HPDE6-E6E7 (cell line): Measurements from ENCODE around the gene ANKS1B.

Experiments used
- DNase-seq: peaks from one replicate; pipeline ENCODE4 v3.0.0; 2011; ENCODE audit warnings: missing footprints; ENCODE audit errors: extremely low spot score

ANKS1B gene

GRCh38 chr12:98771811-98772752, 1212.7 kb downstream of the ANKS1B start:
- DNase-seq = no peak

DNA sequence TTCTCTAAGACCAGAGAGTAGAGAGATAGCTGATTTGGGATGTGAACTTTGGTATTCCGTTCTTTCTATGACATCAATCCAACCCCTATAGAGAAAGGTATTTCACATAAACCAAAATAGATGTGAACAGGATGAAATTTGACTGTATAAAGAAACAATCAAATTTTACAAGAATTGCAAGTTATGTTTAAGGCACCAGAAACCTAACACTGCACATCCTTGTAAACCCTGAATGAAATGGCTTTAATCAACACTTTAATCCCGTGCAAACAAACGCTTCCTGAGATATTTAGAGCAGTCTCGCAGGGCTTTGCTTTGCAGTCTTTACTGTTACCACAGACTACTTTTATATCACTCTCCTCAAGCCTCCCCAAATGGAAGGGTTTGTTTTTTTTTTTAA, 1214.5 kb downstream of the ANKS1B start:
- no peak for DNase-seq

DNA sequence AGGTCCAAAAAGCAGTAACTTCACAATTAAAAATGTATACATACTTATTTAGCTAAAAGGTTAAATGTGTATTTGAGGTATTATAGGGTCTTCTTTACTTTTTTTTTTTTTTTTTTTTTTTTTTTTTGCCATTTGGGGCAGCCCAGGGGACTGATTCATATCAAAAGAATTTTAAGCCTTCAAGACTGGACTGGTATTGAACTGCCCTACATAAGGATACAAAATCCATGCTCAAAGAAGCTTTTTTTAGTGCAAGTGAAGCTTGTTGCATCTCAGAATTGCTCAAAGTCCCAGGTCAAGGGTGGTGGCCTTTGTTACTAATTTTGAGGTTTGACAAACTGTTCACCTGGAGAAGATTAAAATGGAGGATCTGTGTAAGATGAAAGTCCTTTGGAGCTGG, 1215.7 kb downstream of the ANKS1B start:
- DNase-seq = no peak

DNA sequence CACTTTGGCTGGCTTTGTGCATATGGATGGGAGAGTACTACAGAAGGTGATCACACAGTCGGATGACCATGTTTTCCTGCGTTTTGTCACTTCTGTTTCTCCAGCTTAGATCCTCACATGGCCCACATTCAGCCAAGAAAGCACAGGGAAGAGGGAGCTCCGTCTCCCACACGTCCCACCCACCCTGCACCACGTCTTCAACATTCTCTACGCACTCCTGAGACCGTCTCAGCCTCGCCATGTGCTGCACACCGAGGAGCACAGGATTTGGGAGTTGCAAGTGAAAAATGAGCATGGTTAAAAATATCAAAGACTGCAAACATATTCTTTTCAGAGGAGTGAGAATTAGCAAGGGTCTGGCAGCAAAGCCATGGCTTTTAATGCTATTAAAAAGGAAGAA, 1217.5 kb downstream of the ANKS1B start:
- no peak for DNase-seq

DNA sequence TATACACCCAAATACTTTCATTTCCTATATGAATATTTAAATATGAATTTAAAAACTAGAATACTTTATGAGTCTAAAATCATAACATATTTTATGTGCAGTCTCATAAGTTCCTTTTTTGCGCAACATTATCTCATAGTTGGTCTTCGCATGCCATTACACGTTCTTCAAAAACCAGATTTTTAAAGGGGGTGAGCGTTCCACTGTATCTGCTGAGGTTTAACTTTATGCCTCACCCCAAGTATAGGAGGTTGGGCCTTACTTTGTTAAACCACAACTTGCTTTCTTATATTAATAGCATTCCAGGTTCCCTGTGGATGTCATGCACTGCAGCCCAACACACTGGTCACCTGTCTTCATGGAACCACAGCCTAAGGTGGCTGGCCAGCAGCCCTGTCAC, 1221.1 kb downstream of the ANKS1B start:
- no peak for DNase-seq

DNA sequence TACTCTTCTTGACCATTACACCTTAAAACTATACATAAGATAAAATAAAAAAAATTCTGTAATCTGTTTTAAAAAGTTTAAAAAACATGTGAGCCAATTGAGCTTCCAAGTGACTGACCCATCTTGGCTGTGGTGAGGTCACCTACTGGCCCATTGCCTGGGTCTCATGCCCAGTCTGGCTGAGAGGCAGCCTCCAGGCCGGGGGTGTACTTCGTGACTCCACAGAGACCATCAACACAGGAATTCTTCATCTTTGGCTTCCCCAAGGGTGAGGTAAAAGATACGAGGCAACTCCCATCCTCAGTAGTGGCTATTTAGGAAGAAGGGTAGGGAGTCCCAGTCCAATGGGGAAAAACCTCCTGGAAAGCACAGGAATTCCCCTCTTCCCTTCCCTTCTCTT, 1226.4 kb downstream of the ANKS1B start:
- no peak for DNase-seq

GRCh38 chr12:98757455-98757854, 1227.3 kb downstream of the ANKS1B start:
- no peak for DNase-seq

- peak; percentile 40 for DNase-seq
Measured at GRCh38 chr12:98755855-98756254, 1228.9 kb downstream of the ANKS1B start.

GRCh38 chr12:98754095-98754494, 1230.6 kb downstream of the ANKS1B start:
- DNase-seq = no peak

DNA sequence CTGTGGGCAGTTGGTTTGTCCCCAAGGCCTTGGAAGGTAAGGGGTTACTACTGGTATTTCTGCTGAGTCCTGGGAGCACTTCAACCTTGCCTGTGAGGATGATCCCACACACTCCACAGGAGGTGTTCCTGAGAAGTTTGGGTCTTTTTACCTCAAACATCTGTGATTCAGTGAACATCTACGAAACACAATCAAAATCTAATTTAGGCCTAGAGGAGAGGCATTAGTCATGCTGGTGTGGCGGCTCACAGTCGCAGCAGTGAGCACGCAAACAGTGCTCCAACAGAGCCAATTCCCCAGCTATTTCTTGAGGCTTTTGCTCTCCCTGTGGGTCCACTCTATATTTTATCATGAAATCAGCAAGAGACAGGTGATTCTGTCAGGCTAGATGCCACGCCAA, 1232.0 kb downstream of the ANKS1B start:
- no peak for DNase-seq

- no peak for DNase-seq
Measured at GRCh38 chr12:98751580-98752115, 1233.1 kb downstream of the ANKS1B start.

DNA sequence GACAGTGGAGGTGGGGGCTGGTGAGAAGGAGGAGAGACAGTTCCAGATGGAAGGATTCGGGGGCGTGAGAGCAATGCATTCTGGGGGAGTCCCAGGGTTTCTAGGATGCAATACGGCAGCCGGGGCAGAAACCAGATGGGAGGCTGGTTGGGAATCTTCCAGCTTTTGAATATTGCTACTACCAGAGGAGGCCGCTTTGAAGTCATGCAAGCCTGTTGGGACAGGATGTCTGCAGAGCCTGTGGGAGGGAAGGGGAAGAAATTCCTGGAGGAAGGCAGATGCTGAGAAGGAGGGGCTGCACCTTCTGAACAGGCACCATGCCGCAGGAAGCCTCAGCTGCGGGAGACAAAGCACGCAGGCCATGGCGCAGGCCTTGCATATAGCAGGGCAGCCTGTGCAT, 1234.2 kb downstream of the ANKS1B start:
- DNase-seq = no peak

DNA sequence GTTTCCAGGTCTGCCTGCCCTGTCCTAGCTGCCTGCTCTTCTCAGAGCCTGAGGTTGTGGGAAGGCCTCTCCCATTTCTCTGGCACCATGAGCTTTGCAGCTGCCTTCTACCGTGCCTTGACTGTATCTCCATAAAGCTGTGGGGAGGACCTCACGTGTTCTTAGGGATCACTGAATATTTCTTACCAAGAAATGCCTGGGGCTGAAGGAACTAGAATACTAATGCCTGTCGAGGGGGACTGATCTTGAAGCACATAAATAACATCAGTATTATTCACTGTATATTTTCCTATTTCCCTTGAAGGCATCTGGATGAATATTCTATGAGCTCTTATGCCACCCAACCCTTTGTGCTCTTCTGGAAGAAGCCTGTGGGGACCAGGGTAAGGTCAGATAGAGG, 1236.3 kb downstream of the ANKS1B start:
- no peak for DNase-seq

DNA sequence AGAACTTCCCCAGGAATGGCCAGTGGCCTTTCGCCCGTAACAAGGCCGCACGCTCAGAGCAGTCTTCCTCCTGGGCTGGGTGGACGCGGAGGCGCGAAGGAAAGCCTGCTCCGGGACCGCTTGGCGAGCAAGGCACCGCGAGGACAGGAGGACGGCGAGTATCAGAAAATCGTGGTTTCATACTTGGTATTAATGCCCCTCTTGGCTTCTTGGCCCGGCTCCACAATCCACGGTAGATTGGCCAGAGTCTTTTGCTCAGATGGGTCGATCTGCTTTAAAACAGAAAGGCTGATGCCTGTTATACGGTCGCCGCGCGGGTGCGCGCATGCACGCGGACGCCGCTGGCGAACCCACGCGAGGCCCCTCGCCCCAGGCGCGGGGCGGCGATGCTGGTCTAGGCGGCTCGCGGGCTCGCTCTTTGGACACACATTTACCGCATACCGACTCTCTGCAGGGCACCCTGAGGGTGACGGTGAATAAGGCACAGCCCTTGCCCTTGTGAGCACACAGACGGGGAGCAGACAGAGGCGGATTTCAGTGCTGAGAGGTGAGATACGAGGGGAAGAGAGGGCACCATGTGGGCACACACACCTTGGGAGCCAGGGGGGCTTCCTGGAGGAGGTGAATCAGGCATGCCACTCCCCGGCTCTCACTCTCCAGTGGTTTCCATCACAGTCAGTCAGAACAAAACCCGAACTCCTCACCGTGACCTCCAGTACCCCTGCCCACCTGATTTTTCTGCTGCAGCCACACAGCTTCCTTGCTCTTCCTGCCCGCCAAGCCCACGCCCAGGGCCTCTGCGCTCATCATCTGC, 1239.0 kb downstream of the ANKS1B start:
- DNase-seq = no peak

- DNase-seq = no peak
Measured at GRCh38 chr12:98744680-98745079, 1240.1 kb downstream of the ANKS1B start.

DNA sequence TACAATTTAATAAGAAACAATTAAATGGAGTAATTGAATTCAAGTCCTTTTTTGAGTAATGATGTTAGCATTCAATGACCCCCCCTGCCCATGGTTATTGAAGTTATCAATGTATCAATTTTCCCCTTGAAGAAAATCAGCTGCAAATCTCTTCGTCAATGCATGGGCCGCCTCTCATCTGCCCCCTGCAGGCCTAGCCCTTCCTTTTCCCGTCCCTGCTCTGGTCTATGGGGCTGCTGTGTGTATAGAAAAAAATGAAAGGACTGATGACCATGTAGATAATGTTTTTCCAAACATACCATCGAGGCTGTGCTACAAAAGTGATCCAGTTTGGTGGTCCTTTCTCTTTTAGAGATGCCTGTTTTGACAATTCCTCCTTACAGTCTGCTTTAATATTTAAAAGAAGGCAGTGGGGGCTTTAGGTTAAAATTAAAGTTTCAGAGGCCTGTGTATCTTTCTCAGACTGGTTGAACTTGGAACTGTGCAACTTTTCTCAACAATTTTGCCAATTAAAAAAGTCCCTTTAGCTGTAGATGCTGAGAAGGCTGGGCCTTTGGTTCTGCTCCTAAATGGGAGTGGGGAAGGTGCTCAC, 1241.3 kb downstream of the ANKS1B start:
- DNase-seq = peak; percentile 26

- DNase-seq = no peak
Measured at GRCh38 chr12:98741556-98742265, 1243.0 kb downstream of the ANKS1B start.

DNA sequence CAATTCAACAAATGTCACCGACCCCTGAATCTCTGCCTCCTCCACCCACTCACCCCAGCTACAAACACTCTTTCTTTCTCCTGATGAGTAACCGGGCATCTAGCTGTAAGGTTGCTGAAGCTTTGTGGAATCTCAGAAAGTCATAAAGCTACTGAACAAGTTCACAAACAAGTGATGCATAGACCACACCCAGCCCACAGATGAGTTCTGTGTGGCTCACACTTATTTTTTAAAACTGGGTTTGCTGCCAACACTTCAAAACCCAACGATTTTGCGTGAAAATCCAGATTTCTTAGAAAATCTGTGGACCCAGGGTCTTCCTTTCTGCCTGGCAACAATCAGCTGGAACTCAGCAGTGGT, 1243.6 kb downstream of the ANKS1B start:
- DNase-seq = no peak

- no peak for DNase-seq
Measured at GRCh38 chr12:98740751-98741150, 1244.0 kb downstream of the ANKS1B start.

- no peak for DNase-seq
Measured at GRCh38 chr12:98738539-98738938, 1246.2 kb downstream of the ANKS1B start.

GRCh38 chr12:98738002-98738401, 1246.7 kb downstream of the ANKS1B start:
- DNase-seq = no peak

DNA sequence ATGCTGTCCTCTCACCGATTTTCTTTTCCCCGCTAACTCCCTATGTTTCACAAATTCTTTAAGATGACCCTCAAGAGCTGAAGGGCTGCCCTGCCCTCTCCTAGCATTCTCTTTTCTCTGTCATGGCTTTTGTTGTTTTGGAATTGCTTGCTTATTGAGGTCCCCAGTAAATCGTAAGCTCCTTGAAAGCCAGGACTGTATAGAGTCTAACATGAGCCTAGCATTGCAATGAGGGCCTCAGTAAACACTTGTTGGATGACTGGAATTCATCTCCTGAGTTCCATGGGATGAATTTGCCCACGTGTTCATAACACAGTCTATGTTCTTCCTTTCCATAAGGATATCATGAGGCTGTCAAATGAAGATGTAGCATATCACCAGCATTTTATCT, 1247.4 kb downstream of the ANKS1B start:
- DNase-seq = no peak
